Stimulated activated CD8-positive, alpha-beta memory T cell treated with anti-CD3 and anti-CD28 coated beads, Interleukin-12 subunit alpha, Interleukin-12 subunit beta, amount 100 ng/mL, for 24 hours (primary cell): ENCODE results near the gene BMPER.

Experiments used
- DNase-seq: peaks from one replicate; pipeline ENCODE4 v3.0.0-alpha.2; 2020; ENCODE audit errors: extremely low read depth

Gene BMPER

DNA sequence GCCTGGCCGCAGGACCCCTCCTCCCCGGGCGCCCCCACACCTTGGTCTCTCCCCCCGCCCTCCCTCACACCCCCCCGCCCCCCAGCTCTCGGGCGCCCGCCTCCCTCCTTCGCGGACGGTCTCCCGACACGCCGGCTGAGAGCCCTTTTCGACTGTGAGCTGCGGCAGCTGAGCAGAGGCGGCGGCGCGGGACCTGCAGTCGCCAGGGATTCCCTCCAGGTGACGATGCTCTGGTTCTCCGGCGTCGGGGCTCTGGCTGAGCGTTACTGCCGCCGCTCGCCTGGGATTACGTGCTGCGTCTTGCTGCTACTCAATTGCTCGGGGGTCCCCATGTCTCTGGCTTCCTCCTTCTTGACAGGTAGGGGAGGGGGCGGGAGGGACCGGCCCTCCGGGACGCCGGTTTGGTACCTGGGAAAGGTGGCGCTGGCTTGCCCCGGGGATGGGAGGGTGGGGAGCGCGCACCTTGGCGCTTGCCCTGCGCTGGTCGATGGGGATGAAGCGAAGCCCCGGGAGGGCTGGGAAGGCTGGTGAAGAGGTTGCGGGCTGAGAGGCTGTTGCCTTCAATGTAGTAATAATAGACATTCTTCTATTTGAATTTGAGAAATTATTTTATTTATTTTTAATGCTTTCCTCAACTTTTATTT, at the start of gene BMPER:
TSS of gene BMPER (plus strand) at position 151 of the 644 bp plus-strand sequence. CDS start at position 226, 75 bp downstream.
- DNase-seq = no peak

- DNase-seq = no peak
These were observed 43.4 kb upstream of the BMPER start for GRCh38 chr7:33861947-33862346.

- DNase-seq = no peak
These were observed 42.2 kb upstream of the BMPER start for GRCh38 chr7:33862946-33863814.

GRCh38 chr7:33868166-33868565, 37.2 kb upstream of the BMPER start:
- no peak for DNase-seq

DNA sequence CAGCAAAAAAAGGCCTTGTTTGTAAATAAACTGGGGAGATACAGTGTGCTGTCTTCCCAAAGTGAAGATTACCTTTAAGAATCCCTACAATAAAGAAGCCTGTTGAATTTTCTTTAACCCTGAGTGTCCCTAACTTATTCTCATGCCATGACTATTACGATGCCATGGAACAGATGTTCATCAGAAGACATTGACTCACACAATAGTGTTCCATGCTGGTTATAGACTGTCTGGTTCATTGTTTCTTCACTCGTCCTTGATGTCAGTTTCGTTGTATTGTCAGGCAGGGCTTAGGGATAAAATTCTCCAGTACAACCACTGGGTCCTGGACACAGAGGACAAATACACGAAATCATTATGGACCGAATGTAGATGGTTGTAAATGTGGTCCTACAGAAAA, 36.2 kb upstream of the BMPER start:
- DNase-seq = no peak

- no peak for DNase-seq
These were observed 35.2 kb upstream of the BMPER start for GRCh38 chr7:33870120-33870519.

- DNase-seq = no peak
These were observed 32.5 kb upstream of the BMPER start for GRCh38 chr7:33872870-33873269.

GRCh38 chr7:33873518-33873917, 31.8 kb upstream of the BMPER start:
- no peak for DNase-seq

DNA sequence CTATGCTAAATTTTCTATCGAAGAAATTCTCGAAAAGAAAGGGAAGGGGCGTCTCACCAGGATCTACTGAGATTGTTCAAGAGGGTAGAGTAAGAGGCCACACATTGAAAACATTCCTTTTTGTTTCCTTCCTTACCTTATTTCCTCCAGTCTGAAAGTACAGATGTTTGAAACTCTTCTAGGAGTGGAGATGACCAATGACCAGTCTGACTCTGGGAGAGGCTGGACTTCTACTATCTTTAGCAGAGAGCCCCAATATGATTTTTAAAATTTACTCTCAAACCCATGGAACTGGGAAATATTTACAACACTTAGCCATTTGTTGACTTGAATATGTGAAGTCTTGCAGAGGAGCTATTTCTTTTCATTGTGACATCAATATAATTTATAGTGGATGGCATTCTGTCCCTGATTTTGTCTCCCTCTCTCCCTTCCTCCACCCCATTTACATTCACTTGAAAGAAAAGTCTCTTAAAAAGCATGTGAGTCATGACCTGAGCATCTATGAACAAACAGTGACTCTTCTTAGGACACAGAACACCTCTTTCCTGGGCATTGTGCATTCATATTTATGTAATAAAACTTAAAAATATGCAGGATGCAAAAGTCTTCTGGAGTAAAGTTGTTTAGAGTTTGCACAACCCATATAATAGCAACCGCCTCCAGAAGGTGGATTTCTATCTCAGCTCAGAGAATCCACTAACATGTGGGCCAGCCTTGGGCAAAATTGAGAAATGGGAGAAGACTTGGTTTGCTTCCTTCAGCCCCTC, 31.2 kb upstream of the BMPER start:
- DNase-seq = no peak

DNA sequence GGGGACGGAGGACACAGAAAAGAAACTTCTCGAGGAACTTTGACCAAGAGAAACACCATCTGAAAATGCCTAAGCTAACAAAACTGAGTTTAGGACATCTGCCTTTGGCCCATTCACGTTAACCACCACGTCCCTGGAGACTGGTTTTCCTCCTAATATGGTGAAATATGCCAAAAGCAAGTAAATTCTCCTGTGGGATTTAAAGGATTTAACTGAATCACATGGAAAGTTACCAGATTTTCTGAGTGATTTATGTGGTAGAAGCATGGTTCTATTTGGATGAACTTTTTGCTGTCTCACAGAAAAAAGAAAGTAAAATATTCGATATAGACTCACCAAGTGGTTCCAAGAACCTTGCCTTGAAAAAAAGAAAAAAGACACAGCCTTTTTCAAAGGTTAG, 30.4 kb upstream of the BMPER start:
- DNase-seq = no peak

- DNase-seq = no peak
These were observed 28.6 kb upstream of the BMPER start for GRCh38 chr7:33876596-33877274.

- DNase-seq = no peak
These were observed 24.6 kb upstream of the BMPER start for GRCh38 chr7:33880787-33881186.

- no peak for DNase-seq
These were observed 24.0 kb upstream of the BMPER start for GRCh38 chr7:33881316-33881715.

- no peak for DNase-seq
These were observed 23.1 kb upstream of the BMPER start for GRCh38 chr7:33882040-33882837.

DNA sequence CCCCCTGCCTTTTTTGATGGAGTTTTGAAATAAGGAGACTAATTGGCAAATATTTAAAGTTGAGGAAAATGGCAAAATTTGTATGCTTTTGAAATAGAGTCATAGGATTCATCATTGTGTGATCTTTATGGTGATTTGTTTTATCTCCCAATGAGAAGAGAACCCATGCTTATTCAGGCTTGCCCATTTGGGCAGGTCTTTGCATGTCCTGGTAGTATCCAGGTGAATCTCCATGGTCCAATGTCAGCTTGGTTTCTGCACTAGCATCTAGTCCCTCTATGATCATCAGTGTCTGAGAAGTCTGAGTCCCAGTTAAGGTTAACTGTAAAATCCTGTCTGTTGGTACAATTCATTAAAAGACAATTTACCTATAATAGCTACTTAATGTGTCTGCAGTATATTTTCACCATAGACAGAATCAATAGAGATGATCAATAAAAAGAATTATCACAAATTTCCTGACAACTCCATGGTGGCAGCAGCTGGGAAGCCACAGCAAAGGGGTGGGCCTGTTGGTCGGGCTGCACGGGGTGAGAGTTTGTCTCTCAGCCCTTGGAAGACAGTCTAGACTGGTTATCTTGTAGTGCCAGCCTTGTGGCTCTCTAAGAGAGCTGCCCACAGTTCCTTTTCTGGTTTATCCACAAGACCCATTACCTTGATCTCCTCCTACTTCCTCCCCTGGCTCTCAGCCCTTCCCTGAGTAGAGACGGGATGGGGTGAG, 22.2 kb upstream of the BMPER start:
- DNase-seq = no peak

- DNase-seq = no peak
These were observed 21.7 kb upstream of the BMPER start for GRCh38 chr7:33883671-33883965.

DNA sequence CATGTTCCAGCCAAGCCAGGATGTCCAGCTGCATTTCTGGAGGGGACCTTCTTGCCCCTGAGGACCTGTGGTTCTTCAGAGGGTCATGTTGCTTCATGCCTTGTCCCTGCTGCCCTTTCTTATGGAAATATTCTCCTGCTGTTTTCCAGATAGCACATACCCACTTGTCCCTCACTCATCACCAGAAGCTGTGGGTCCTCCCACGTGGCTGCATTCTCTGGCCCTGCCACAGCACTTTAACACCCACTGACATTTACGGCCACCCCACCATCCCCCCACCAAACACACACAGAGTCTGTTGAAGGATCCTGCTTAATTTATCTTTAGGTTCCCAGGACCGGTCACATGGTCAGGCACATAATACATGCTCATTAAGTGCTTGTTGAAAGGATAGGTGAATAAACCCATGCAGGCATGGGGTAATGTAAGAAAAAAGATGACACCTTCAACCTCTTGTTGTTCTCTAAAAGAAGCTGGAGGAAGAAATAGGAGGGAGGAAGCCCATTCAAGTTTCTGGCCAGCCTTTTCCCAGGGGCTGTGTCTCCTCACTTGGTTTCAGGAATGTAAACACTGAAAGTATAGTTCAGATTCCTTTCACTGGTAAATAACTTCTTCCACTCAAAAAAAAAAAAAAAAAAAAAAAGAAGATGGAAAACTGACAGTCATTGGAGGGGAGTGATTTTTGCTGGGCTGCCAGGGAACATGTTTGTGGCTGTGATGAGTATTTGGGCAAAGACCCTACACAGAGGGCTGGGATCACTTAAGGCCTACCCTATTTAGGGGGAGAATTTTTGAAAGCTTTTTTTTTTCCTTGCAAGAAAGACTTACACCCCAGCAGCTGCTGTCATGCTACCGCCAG, 19.8 kb upstream of the BMPER start:
- DNase-seq = no peak

DNA sequence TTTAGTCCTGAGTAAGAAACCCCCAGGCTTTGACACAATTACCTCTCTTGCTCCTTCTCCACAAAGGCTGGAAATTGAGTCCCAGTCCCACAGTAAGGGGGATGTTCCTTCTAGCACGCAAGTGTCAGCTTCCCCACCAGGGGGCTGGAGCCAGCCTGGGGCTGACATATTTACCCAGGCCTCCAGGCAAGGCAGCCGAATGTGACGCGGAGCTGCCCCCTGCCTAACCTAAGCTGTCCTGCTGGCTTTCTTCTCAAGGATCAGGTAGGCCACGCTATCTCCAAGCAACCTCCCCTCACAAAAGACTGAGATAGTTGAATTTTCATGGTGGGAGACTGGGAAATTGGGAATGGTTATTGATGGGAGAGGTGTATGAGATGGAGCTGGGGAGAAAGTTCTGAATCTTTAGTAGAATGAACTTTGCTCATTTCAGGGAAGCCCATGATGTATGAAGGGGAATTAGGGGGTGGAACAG, 19.2 kb upstream of the BMPER start:
- no peak for DNase-seq

DNA sequence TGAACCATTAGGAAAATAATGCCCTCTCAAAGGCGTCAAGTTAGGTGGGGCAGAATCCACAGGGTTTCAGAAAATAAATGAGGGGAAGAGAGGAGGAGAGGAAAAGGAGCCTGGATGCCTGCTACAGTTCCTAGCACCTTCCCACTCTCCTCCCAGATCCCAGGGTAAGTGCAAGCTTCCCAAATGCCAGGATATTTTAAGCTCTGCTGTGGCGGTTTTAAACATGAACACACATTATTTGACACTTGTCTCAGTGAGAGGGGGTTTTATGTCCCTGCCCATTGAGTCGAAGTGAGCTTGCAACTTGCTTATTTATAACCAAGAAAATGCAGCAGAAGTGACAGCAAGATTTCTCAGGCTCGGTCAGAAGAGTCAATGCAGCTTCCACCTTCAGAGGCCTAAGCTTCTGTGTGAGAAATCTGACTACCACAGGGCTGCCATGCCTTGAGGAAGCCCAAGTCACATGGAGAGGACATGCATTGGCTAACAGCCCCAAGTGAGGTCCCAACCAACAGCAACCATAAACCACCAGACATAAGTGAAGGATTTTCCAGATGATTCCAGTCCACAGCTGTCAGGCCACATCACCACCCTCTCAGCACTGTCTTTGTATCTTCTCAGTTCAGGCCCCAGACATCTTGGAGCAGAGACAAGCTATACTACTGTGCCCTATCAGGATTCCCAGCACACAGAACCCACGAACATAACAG, 17.9 kb upstream of the BMPER start:
- no peak for DNase-seq
